ENCODE results near the gene FAH.

GRCh38 chr15:80167936-80168335 is 15.1 kb downstream of the FAH start:
- TF ChIP-seq CTCF (IDR thresholded peaks at IDR 0.05) = no peak
- TF ChIP-seq POLR2A (IDR thresholded peaks at IDR 0.05) = no peak

Data from heart left ventricle (tissue), 13 donors.